ENCODE measurements around the gene MRPL9. TPM values are rescaled to one million over a fixed set of nuclear protein-coding genes. Genes with fewer than 3 reads are reported as not detected.
A peak's percentile ranks its signal among the peaks of the same experiment; 100 is the strongest.

MRPL9 gene
- total RNA-seq (113 TPM), polyA plus RNA-seq (75.3 TPM)
- long read RNA-seq, donor 1, partial matches to known transcripts = 0 of 1 reads
- long read RNA-seq, donor 1, other reads (novel, unspliced or antisense) = 0 of 1 reads
- long read RNA-seq, donor 2, transcript MRPL9-201 (6 exons, 882 nt) = minor isoform, 8 of 70 reads
- long read RNA-seq, donor 2, transcript MRPL9-203 (3 exons, 348 nt) = minor isoform, 6 of 70 reads
- long read RNA-seq, donor 2, transcript MRPL9-202 (7 exons, 1,296 nt) = major isoform, 42 of 70 reads
- long read RNA-seq, donor 2, partial matches to known transcripts = 6 of 70 reads
- long read RNA-seq, donor 2, other reads (novel, unspliced or antisense) = 0 of 70 reads
- long read RNA-seq, donor 3, transcript MRPL9-202 (7 exons, 1,296 nt) = major isoform, 48 of 73 reads
- long read RNA-seq, donor 3, partial matches to known transcripts = 17 of 73 reads
- long read RNA-seq, donor 3, other reads (novel, unspliced or antisense) = 0 of 73 reads
- long read RNA-seq, donor 4, transcript MRPL9-202 (7 exons, 1,296 nt) = major isoform, 11 of 21 reads
- long read RNA-seq, donor 4, partial matches to known transcripts = 0 of 21 reads
- long read RNA-seq, donor 4, other reads (novel, unspliced or antisense) = 0 of 21 reads
- long read RNA-seq, donor 5, transcript MRPL9-203 (3 exons, 348 nt) = minor isoform, 5 of 118 reads
- long read RNA-seq, donor 5, transcript MRPL9-202 (7 exons, 1,296 nt) = major isoform, 41 of 118 reads
- long read RNA-seq, donor 5, partial matches to known transcripts = 64 of 118 reads
- long read RNA-seq, donor 5, other reads (novel, unspliced or antisense) = 0 of 118 reads
- long read RNA-seq, donor 6, transcript MRPL9-202 (7 exons, 1,296 nt) = major isoform, 28 of 35 reads
- long read RNA-seq, donor 6, transcript MRPL9-211 (2 exons, 403 nt) = minor isoform, 5 of 35 reads
- long read RNA-seq, donor 6, partial matches to known transcripts = 0 of 35 reads
- long read RNA-seq, donor 6, other reads (novel, unspliced or antisense) = 0 of 35 reads
- long read RNA-seq, donor 7, transcript MRPL9-202 (7 exons, 1,296 nt) = major isoform, 28 of 55 reads
- long read RNA-seq, donor 7, partial matches to known transcripts = 15 of 55 reads
- long read RNA-seq, donor 7, other reads (novel, unspliced or antisense) = 0 of 55 reads
- long read RNA-seq, donor 8, transcript MRPL9-202 (7 exons, 1,296 nt) = major isoform, 11 of 17 reads
- long read RNA-seq, donor 8, partial matches to known transcripts = 0 of 17 reads
- long read RNA-seq, donor 8, other reads (novel, unspliced or antisense) = 0 of 17 reads
- long read RNA-seq, donor 9, transcript MRPL9-202 (7 exons, 1,296 nt) = major isoform, 26 of 48 reads
- long read RNA-seq, donor 9, partial matches to known transcripts = 19 of 48 reads
- long read RNA-seq, donor 9, other reads (novel, unspliced or antisense) = 0 of 48 reads
- long read RNA-seq, donor 10, transcript MRPL9-202 (7 exons, 1,296 nt) = major isoform, 22 of 37 reads
- long read RNA-seq, donor 10, transcript MRPL9-203 (3 exons, 348 nt) = minor isoform, 7 of 37 reads
- long read RNA-seq, donor 10, partial matches to known transcripts = 7 of 37 reads
- long read RNA-seq, donor 10, other reads (novel, unspliced or antisense) = 0 of 37 reads

DNA sequence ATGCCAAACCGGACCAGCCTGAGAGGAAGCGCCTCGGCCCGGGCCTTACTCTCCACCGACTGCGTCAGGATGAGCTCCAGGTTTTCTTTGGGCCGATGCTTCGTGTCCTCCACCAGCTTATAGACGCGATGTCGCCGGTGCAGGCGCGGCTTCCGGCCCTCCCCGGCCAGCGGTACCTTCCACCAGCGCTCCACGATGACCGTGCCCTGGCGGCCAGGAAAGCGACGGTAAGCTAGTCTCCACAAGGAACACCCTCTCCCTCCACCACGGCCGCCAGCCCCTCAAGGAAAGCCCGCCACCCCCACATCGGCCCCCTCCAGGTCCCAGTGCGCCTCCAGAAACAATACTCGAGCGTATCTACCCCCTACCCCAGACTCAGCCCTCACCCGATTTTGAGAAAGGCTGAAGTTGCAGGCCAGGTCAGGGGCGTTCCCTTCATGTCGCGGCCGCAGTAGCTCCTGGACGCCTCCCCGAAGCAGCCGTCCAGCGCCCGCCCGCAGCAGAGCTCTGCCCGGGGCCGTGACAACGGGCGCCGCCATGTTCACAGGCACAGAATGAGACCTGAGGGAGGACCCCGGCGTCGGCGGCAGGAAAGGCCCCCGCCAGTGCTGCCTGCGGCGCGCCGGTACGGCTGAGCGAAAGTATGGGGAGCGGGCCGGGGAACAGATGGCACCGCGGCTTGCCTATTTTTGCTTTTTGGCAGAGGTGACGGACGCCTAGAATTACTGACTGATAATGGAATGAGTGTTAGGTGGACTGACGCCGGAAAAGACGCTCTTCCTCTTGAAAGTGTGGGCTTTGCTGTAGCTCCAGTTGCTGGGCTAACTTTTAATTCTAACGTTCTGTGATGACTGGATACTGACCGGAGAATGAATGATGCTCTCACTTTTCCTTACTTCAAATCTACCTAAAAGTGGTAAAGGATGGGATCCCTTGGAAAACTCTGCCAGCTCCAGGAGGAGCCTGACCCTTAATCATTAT, at the start of gene MRPL9:
MRPL9 (minus strand) TSS at position 556 of the 981 bp plus-strand sequence; CDS start at position 539, 17 bp downstream.
- Histone ChIP-seq H3K9me3 (ENCODE audit: control insufficient read depth in 2 of 2, insufficient read depth in 1 of 2, low read length in 1 of 2) (no peaks in the 10 kb centered on the region), H3K4me1 (ENCODE audit: control insufficient read depth in 2 of 2, insufficient read depth in 2 of 2, low read length in 2 of 2) (peaks cover 9 to 15% of the 10 kb centered on the region in 2 donors), H3K27ac (ENCODE audit: low read depth in 1 of 2, low read length in 1 of 2) (peak within 1 kb of the TSS; percentile 70 to 89), H3K27me3 (ENCODE audit: control insufficient read depth in 2 of 2, insufficient read depth in 1 of 2, low read length in 1 of 2) (no peaks in the 10 kb centered on the region), H3K36me3 (ENCODE audit: control insufficient read depth in 2 of 2, insufficient read depth in 2 of 2, low read length in 1 of 2) (peaks cover 25 to 37% of the 10 kb centered on the region in 2 donors), H3K4me3 (ENCODE audit: low read length in 2 of 2) (peak within 1 kb of the TSS; percentile 89 to 92)
- peak; percentile 56 to 90 (median 71) for DNase-seq (ENCODE audit: low read depth in 6 of 9, low spot score in 9 of 9)
- WGBS = under 1% methylated on average over 68 of the region's 68 CpGs

DNA sequence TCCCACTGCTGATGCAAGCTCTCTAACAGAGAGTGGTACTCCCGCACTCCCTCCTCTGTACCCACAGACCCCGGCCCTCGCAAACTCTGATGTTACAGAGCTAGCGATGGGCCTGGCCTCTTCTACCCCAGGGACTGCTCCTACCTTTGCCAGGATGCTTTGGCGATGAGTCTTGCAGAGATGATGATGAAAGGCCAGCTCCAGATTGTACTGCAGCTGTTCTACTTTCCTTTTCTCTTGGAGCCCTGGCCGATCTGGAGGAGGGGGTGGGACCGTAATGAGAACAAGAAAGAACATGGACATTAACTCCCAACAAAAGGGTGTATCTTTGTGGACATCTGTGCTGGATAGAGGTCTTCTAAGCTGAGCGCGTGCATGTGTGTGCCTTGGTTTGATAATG, 47.9 kb upstream of the MRPL9 start:
- Histone ChIP-seq H3K4me3 (ENCODE audit: low read length in 2 of 2) (no peak overlapping the region), H3K4me1 (ENCODE audit: control insufficient read depth in 2 of 2, insufficient read depth in 2 of 2, low read length in 2 of 2) (peaks cover 15 to 20% of the 10 kb centered on the region in 2 donors), H3K27ac (ENCODE audit: low read depth in 1 of 2, low read length in 1 of 2) (no peak overlapping the region), H3K9me3 (ENCODE audit: control insufficient read depth in 2 of 2, insufficient read depth in 1 of 2, low read length in 1 of 2) (no peaks in the 10 kb centered on the region), H3K36me3 (ENCODE audit: control insufficient read depth in 2 of 2, insufficient read depth in 2 of 2, low read length in 1 of 2) (peaks cover 79 to 93% of the 10 kb centered on the region in 2 donors), H3K27me3 (ENCODE audit: control insufficient read depth in 2 of 2, insufficient read depth in 1 of 2, low read length in 1 of 2) (no peaks in the 10 kb centered on the region)
- WGBS = 91% methylated on average over 9 of the region's 9 CpGs
- DNase-seq (ENCODE audit: low read depth in 6 of 9, low spot score in 9 of 9) = no peak

- H3K36me3 ChIP-seq (ENCODE audit: control insufficient read depth in 2 of 2, insufficient read depth in 2 of 2, low read length in 1 of 2) = peaks cover 71 to 86% of the 10 kb centered on the region in 2 donors
- H3K9me3 ChIP-seq (ENCODE audit: control insufficient read depth in 2 of 2, insufficient read depth in 1 of 2, low read length in 1 of 2) = no peaks in the 10 kb centered on the region
- DNase-seq (ENCODE audit: low read depth in 6 of 9, low spot score in 9 of 9) = no peak
- no peaks in the 10 kb centered on the region for H3K27me3 ChIP-seq (ENCODE audit: control insufficient read depth in 2 of 2, insufficient read depth in 1 of 2, low read length in 1 of 2)
- no peak overlapping the region for H3K27ac ChIP-seq (ENCODE audit: low read depth in 1 of 2, low read length in 1 of 2)
- no peak overlapping the region for H3K4me3 ChIP-seq (ENCODE audit: low read length in 2 of 2)
- peaks cover 4 to 15% of the 10 kb centered on the region in 2 donors for H3K4me1 ChIP-seq (ENCODE audit: control insufficient read depth in 2 of 2, insufficient read depth in 2 of 2, low read length in 2 of 2)
- 100% methylated on average over 1 of the region's 1 CpG for WGBS
Measured at GRCh38 chr1:151809985-151810556, 46.8 kb upstream of the MRPL9 start.

GRCh38 chr1:151809290-151809984, 46.1 kb upstream of the MRPL9 start:
- Histone ChIP-seq H3K27me3 (ENCODE audit: control insufficient read depth in 2 of 2, insufficient read depth in 1 of 2, low read length in 1 of 2) (no peaks in the 10 kb centered on the region), H3K9me3 (ENCODE audit: control insufficient read depth in 2 of 2, insufficient read depth in 1 of 2, low read length in 1 of 2) (no peaks in the 10 kb centered on the region), H3K36me3 (ENCODE audit: control insufficient read depth in 2 of 2, insufficient read depth in 2 of 2, low read length in 1 of 2) (peaks cover 65 to 79% of the 10 kb centered on the region in 2 donors), H3K4me3 (ENCODE audit: low read length in 2 of 2) (no peak overlapping the region), H3K4me1 (ENCODE audit: control insufficient read depth in 2 of 2, insufficient read depth in 2 of 2, low read length in 2 of 2) (peaks cover 0 to 10% of the 10 kb centered on the region in 2 donors), H3K27ac (ENCODE audit: low read depth in 1 of 2, low read length in 1 of 2) (no peak overlapping the region)
- no peak for DNase-seq (ENCODE audit: low read depth in 6 of 9, low spot score in 9 of 9)
- WGBS = 76% methylated on average over 8 of the region's 8 CpGs

DNA sequence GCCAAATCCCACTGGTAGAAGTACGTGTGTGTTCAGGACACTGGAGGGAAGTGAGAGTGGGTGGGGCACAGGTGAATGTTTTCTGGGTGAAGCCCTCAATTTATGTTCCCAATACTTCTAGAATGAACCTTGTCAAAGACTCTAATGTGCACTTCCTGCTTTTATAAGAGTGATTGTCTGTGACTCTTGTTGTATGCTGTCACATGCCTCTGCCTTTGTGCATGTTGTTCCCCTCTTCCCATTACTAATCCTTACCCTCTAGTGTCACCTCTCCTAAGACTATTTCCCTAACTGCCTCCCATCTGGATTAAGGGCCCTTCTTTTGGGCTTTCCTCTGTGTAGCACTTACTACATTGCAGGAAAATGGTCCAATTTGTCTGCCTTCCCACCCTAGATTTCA, 44.5 kb upstream of the MRPL9 start:
- Histone ChIP-seq H3K4me3 (ENCODE audit: low read length in 2 of 2) (no peak overlapping the region), H3K27ac (ENCODE audit: low read depth in 1 of 2, low read length in 1 of 2) (no peak overlapping the region), H3K27me3 (ENCODE audit: control insufficient read depth in 2 of 2, insufficient read depth in 1 of 2, low read length in 1 of 2) (no peaks in the 10 kb centered on the region), H3K9me3 (ENCODE audit: control insufficient read depth in 2 of 2, insufficient read depth in 1 of 2, low read length in 1 of 2) (no peaks in the 10 kb centered on the region), H3K36me3 (ENCODE audit: control insufficient read depth in 2 of 2, insufficient read depth in 2 of 2, low read length in 1 of 2) (peaks cover 48 to 65% of the 10 kb centered on the region in 2 donors), H3K4me1 (ENCODE audit: control insufficient read depth in 2 of 2, insufficient read depth in 2 of 2, low read length in 2 of 2) (peaks cover 0 to 8% of the 10 kb centered on the region in 2 donors)
- 86% methylated on average over 1 of the region's 1 CpG for WGBS
- no peak for DNase-seq (ENCODE audit: low read depth in 6 of 9, low spot score in 9 of 9)

- WGBS = 97% methylated on average over 5 of the region's 5 CpGs
- no peak for DNase-seq (ENCODE audit: low read depth in 6 of 9, low spot score in 9 of 9)
- peaks cover 0 to 8% of the 10 kb centered on the region in 2 donors for H3K4me1 ChIP-seq (ENCODE audit: control insufficient read depth in 2 of 2, insufficient read depth in 2 of 2, low read length in 2 of 2)
- no peak overlapping the region for H3K4me3 ChIP-seq (ENCODE audit: low read length in 2 of 2)
- H3K36me3 ChIP-seq (ENCODE audit: control insufficient read depth in 2 of 2, insufficient read depth in 2 of 2, low read length in 1 of 2) = peaks cover 42 to 60% of the 10 kb centered on the region in 2 donors
- H3K9me3 ChIP-seq (ENCODE audit: control insufficient read depth in 2 of 2, insufficient read depth in 1 of 2, low read length in 1 of 2) = no peaks in the 10 kb centered on the region
- no peak overlapping the region for H3K27ac ChIP-seq (ENCODE audit: low read depth in 1 of 2, low read length in 1 of 2)
- no peaks in the 10 kb centered on the region for H3K27me3 ChIP-seq (ENCODE audit: control insufficient read depth in 2 of 2, insufficient read depth in 1 of 2, low read length in 1 of 2)
Measured at GRCh38 chr1:151807131-151807530, 43.8 kb upstream of the MRPL9 start.

DNA sequence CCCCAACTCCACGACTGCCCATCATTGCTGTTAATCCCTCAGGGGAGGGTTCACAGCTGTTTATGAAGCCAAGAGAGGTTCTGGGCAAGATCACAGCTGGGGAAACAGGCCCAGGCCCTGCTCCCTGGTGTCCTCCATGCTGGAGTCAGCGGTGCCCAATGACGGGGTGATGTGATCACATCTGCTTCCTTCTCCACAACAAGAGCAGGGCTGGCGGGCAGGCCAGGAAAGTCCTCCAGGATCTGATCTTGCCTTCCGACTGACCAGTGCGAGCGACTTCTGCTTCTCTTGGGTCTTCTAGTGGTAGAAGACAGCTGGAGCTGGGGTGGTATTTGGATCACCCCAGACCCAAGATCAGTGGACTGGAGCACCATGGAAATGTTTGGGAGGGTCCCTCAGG, 42.9 kb upstream of the MRPL9 start:
- H3K27me3 ChIP-seq (ENCODE audit: control insufficient read depth in 2 of 2, insufficient read depth in 1 of 2, low read length in 1 of 2) = no peaks in the 10 kb centered on the region
- peaks cover 34 to 50% of the 10 kb centered on the region in 2 donors for H3K36me3 ChIP-seq (ENCODE audit: control insufficient read depth in 2 of 2, insufficient read depth in 2 of 2, low read length in 1 of 2)
- H3K4me3 ChIP-seq (ENCODE audit: low read length in 2 of 2) = no peak overlapping the region
- H3K27ac ChIP-seq (ENCODE audit: low read depth in 1 of 2, low read length in 1 of 2) = peak overlapping the region in 1 of 2 donors; percentile 11
- peaks cover 0 to 8% of the 10 kb centered on the region in 2 donors for H3K4me1 ChIP-seq (ENCODE audit: control insufficient read depth in 2 of 2, insufficient read depth in 2 of 2, low read length in 2 of 2)
- no peaks in the 10 kb centered on the region for H3K9me3 ChIP-seq (ENCODE audit: control insufficient read depth in 2 of 2, insufficient read depth in 1 of 2, low read length in 1 of 2)
- DNase-seq (ENCODE audit: low read depth in 6 of 9, low spot score in 9 of 9) = no peak
- WGBS = 96% methylated on average over 7 of the region's 7 CpGs

All from thymus (tissue), 14 donors.